ENCODE measurements around the gene DNAH14. TPM values are rescaled to one million over a fixed set of nuclear protein-coding genes. Genes with fewer than 3 reads are reported as not detected.

DNAH14 gene
- total and polyA plus RNA-seq, 2 experiments from 2014 or later = 55.3 to 80.2 TPM

GRCh38 chr1:225349826-225350225 is 420.4 kb downstream of the DNAH14 start:
- Histone ChIP-seq H3K27ac (ENCODE audit: low read depth) (no peak overlapping the region), H3K27me3 (ENCODE audit: insufficient read depth) (no peaks in the 10 kb centered on the region), H3K4me1 (ENCODE audit: insufficient read depth) (no peaks in the 10 kb centered on the region; the same call in 1 of the 2 replicates), H3K4me3 (no peak overlapping the region), H4K20me1 (replicated peaks; ENCODE audit: insufficient read depth) (no peaks in the 10 kb centered on the region), H3F3A (replicated peaks; ENCODE audit: low read depth) (no peaks in the 10 kb centered on the region), H3K9me2 (ENCODE audit: insufficient read depth) (no peaks in the 10 kb centered on the region), H2AFZ (no peak overlapping the region), H3K79me2 (replicated peaks; ENCODE audit: insufficient read depth) (no peaks in the 10 kb centered on the region), H3K4me2 (no peak overlapping the region), H3K36me3 (ENCODE audit: insufficient read depth) (no peaks in the 10 kb centered on the region)
- TF ChIP-seq CTCF (conservative IDR thresholded peaks at IDR 0.05; ENCODE audit: low read depth in 2 of 2) (no peak), ETS1 (IDR thresholded peaks at IDR 0.05) (no peak), REST (IDR thresholded peaks at IDR 0.05; ENCODE audit: unreplicated experiment) (no peak), ZNF114 (CRISPR knock-in tag; IDR thresholded peaks at IDR 0.05) (no peak), EZH2 (IDR thresholded peaks at IDR 0.05; ENCODE audit: low read depth, unreplicated experiment) (no peak), ZNF462 (CRISPR knock-in tag; IDR thresholded peaks at IDR 0.05) (no peak), POLR2AphosphoS5 (IDR thresholded peaks at IDR 0.05; ENCODE audit: low read depth) (no peak), STAT1 (IDR thresholded peaks at IDR 0.05; ENCODE audit: unreplicated experiment) (no peak), EZH2phosphoT487 (IDR thresholded peaks at IDR 0.05; ENCODE audit: unreplicated experiment) (no peak), NANOG (IDR thresholded peaks at IDR 0.05; ENCODE audit: borderline replicate concordance) (no peak), JUNB (IDR thresholded peaks at IDR 0.05; ENCODE audit: unreplicated experiment) (no peak), CREB1 (CRISPR knock-in tag; IDR thresholded peaks at IDR 0.05; ENCODE audit: low read depth) (no peak), ZNF331 (CRISPR knock-in tag; IDR thresholded peaks at IDR 0.05; ENCODE audit: low read depth) (no peak)
- peaks cover 3% of the 10 kb centered on the region; the same call in 2 of the 3 replicates for H3K4me1 Mint-ChIP-seq
- H3K27me3 Mint-ChIP-seq (ENCODE audit: insufficient read depth, low read depth, poor library complexity) = no peaks in the 10 kb centered on the region
- H3K27ac Mint-ChIP-seq = no peak overlapping the region
- no peaks in the 10 kb centered on the region; the same call in 2 of the 3 replicates for H3K9me3 Mint-ChIP-seq
- ATAC-seq (no peak), DNase-seq (ENCODE audit: low spot score) (no peak)
- no peaks in the 10 kb centered on the region for H3K36me3 Mint-ChIP-seq (ENCODE audit: low read depth)
- H3K4me3 Mint-ChIP-seq = no peak overlapping the region

Measured in GM23338 (cell line).